Measurements from ENCODE around the gene DDX18.
"Not testable (repeated sequence)": the region's sequence is repeated elsewhere in the genome, so short reads cannot be mapped to it uniquely, and the experiment has no call there.

The DDX18 gene

DNA sequence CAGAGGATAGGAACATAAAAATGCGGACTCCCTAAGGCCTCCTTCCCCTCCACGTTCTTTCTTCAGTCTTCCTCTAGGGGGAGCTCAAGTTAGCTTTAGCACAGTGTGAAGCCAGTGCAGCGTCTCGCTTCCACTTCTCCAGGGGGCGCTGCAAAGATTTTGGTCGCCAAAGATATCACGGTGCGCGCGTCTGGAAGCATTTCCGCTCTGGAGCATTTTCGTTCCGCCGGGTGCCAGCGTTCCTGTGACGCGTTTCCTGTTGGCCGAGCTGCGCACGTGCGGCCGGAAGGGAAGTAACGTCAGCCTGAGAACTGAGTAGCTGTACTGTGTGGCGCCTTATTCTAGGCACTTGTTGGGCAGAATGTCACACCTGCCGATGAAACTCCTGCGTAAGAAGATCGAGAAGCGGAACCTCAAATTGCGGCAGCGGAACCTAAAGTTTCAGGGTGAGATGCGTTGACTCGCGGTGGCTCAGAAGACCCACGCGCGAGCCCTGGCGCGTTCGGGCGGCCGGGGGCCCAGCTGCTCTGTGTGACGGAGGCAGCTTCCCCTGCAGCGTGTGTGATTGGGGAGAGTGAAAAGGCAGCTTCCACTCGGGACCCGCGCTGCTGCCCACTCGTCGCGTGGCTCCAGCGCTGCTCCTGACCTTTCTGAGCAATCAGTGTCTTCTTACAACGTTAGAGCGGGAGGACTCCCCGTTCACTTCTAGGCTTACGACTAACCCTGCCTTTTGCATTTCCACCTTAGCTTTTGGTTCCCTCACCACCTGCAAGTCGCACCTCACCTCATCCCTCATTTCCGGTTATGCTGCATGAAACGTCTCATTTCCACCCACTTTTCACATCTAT lies at the start of gene DDX18:
Gene DDX18, plus strand, starts transcription at position 275 of the 848 bp plus-strand sequence. Its CDS starts 87 bp downstream, at position 362.
- peak; percentile 98 for DNase-seq

DNA sequence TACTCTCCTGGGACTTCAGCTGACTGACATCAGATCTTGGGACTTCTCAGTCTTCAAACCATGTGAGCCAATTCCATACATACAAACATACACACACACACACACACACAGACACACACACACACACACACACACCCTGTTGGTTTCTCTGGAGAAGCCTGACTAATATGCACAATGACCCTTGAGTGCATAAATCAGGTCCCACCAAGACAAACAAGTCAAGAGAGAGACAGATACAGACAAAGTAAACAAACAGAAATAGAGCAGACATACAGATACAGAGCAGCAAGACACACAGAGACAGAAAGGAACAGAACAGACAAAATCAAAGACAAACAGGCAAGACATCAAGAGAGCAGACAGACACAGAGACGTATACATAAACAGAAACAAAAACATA lies 43.8 kb upstream of the DDX18 start:
- no peak for DNase-seq

DNA sequence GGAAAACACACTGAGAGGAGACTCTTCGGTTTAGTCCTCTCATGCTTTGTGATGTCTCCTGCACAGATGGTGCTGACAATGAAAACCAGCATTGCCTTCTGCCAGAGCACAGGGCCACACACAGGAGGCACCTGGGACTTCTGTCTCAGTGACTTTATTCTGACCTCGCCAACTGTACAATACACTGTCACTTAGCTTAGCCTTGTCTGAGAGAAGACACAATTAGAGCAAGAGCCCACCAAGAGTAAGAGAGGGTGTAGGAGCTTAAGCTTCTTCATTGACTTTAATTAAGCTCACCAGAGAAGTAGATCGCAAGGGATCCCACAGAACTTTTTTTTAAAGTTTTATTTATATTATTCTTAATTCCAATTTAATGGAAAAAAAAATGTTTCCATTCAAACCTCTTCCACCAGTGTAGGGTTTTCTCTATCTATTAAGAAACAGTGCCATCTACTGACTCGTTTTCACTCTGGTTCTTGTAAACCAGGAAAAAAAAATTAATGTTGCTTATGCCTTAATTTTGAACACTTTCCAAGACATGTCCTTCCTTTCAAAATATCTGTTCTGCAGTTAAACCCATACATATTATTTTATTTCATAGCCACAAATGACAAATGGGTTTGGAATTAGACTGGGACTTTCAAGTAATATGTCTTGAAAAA lies 42.4 kb upstream of the DDX18 start:
- no peak for DNase-seq

GRCh38 chr2:117774716-117775115 lies 39.8 kb upstream of the DDX18 start:
- no peak for DNase-seq

DNA sequence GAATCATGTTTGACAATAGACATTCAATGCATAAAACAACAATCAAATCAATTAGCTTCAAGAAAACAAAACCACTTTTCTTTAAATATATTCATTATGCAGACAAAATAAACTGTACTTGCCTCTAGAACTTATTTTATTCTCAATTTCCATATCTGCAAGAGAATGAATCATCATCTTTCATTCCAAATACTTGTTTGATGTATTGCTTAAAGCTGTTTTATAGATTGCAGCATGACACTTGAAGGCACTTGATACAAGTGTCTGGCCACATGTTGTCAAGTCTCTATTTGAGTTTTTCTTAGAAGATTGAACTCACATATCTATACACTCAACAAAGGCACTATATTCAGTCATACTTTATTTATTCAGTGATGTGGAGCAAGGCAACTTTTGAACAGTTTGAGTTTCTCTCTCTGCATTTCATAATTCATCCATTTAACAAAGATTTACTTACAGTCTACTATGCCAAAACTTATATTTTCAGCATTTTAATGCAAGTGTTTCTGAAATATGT lies 38.7 kb upstream of the DDX18 start:
- DNase-seq = no peak

DNA sequence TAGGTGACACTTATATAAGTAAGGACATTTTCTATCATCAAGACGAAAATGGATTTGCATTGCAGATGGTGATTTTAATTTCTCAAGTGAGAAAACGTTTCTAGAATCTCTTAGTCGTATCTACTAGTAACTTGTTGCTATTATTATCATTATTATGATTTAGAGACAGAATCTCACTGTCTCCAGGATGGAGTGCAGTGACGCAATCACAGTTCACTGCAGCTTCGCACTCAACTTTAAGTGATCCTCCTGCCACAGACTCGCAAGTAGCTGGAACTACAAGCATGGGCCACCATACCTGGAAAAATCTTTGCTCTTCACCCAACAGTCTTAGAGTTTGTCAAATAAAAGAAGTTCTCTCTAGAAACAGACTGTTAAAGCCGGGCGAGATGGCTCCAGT lies 37.6 kb upstream of the DDX18 start:
- DNase-seq = no peak

DNA sequence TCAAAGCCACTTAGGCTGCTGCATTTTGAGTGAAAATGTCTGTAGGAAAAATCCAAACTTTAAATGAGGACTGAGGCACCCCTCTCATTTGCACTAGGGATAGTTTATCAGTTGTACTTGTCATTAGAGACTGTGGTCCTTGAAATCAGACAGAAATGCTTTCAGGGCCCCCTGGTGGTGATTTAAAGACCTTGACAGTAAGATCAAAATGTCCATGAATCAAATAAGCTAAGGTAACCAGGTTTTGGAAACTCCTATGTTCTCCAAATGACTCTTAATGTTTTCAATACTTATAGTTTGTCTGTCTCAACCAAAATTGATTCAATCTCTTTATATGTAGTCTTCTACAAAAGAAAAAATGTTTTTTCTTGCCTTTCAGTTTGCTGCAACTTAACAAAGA lies 28.8 kb upstream of the DDX18 start:
- DNase-seq = peak; percentile 9 to 46

DNA sequence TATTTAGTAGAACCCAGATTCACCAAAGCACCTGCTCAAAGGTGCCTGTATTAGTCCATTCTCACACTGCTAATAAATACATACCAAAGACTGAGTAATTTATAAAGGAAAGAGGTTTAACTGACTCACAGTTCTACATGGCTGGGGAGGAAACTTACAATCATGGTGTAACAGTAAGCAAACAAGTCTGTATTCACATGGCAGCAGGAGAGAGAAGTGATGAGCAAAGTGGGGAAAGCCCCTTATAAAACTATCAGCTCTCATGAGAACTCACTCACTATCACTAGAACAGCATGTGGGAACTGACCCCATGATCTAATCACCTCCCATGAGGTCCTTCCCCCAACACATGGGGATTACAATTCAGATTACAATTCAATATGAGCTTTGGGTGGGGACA lies 28.0 kb upstream of the DDX18 start:
- no peak for DNase-seq

DNA sequence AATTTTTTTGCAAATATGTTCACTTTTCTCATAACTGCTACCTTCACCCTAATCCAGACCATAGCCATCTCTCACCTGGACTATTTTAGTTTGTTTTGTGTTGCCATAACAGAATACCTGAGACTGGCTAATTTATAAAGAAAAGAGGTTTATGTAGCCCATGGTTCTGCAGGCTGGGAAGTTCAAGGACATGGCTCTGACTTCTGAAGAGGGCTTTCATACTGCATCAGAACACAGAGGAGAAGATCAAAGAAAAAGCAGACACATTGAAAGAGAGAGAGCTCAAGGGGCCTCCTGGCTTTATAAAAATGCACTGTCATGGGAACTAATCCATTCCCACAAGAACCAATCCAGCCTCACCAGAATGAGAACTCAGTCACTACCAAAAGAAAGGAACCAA lies 25.0 kb upstream of the DDX18 start:
- DNase-seq = no peak

DNA sequence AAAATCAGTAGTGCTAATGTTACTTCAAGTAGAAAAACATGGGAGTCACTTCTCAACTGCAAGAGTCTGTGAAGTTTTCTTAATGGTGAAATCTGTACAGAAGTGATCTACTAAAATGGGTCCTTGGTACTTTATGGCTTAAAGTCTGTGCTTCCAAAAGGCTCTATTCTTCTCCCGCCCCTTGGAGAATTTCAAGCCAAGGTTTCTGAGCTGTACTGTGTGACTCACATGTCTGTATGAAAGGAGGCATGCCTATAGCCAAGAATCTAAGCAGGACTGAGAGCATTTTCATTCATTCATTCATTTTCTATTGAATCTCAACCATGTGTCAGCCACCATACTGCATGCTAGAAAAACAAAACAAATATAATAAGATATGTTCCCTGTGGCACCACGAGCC lies 19.8 kb upstream of the DDX18 start:
- no peak for DNase-seq

GRCh38 chr2:117801826-117802225 lies 12.7 kb upstream of the DDX18 start:
- DNase-seq = no peak

GRCh38 chr2:117803644-117804325 lies 10.7 kb upstream of the DDX18 start:
- peak in 1 of 2 donors; percentile 13 for DNase-seq

DNA sequence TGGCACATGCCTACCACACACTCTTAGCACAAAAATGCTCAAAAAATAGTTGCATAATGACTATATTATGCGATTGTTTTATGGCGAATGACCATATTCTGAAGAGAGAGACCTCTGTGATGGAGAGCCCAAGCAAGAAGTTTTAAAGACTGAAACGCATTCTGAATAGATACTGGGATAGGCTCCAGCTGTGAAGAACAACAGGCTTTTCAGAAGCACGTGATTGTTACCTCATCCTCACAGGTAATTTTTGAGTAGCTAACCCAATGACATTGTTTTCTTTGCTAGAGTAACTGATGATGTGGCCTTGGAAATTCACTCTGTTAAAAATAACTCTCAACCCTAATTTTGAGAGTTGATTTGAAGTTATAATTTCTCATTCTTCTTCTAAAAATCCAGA lies 2.0 kb upstream of the DDX18 start:
- DNase-seq = no peak

- DNase-seq = no peak
Observed at GRCh38 chr2:117815946-117816345, 1.5 kb downstream of the DDX18 start.

- DNase-seq = no peak
Observed at GRCh38 chr2:117818921-117819320, 4.4 kb downstream of the DDX18 start.

DNA sequence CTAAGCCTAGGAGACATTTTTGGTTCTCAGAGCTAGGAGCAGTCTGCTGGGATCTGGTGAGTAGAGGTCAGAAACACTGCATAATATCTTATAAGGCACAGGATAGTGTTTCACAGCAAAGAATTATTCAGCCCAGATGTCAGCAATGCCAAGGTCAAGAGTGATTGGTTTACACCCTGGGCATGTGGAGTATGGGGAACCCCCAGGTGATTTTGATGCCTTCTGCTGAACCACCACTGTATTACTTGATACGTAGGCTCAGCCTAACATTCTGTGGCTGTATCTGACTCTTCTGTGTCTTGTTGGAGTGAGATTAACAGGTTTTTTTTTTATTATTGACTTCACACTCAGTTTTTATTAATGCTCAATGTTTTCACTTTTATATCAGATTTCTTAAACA lies 6.0 kb downstream of the DDX18 start:
- no peak for DNase-seq

DNA sequence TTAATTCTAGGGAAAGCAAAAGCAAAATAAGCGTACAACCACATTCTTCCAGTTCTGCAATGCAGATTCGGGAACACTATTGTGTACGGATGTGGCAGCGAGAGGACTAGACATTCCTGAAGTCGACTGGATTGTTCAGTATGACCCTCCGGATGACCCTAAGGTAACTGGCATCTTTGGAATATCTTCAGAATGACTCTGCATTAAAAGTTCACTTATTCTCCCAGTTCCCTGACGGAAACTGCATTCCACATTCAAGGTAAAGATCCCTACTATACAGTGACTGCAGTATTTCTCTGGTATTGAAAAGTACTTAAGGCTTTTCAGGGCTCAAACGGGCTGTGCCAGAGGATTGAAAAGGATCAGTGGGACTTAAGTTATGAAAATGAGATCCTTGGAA lies 10.9 kb downstream of the DDX18 start:
- DNase-seq = no peak

- not testable (repeated sequence) for DNase-seq
Observed at GRCh38 chr2:117827464-117827863, 13.0 kb downstream of the DDX18 start.

DNA sequence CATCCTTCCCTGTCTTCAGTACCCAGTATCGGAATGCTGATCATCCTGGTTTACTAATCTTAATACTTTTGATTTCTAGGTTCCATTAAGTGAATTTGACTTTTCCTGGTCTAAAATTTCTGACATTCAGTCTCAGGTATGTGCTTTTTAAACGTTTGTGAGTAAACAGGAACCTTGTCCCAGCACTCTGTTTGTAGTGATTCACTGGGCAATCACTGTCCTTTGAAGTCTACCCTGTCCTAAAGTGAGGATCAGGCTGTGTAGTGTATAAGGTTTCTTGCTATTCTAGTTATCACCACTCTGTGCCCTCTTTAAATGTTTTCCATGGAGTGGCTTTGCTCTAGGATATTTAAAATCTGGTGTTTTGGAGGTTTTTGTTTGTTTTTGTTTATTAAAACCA lies 14.4 kb downstream of the DDX18 start:
- DNase-seq = no peak

DNA sequence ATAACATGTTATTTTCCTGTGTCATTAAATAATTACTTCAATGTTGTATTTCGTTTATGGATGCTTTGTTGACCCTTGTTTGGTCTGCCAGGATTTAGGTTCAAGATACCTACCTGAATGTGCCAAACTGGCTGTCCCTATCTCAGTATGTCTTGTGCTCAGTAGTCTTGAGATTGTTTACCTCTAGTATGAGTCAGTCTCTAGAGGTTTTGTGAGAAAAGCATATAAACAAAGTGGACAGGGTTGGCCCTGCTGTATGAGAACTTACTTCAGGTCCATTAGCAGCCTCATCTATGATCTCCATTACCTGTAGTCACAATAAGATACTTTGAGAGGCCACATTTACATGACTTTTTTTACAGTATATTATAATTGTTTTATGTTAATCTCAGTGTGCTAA lies 17.8 kb downstream of the DDX18 start:
- DNase-seq = no peak

- DNase-seq = no peak
Observed at GRCh38 chr2:117832905-117833613, 18.6 kb downstream of the DDX18 start.

- DNase-seq = no peak
Observed at GRCh38 chr2:117833911-117834310, 19.4 kb downstream of the DDX18 start.

- no peak for DNase-seq
Observed at GRCh38 chr2:117834992-117835391, 20.5 kb downstream of the DDX18 start.
